NB4 (cell line): Measurements from ENCODE around the gene AGT.

Source experiments
- CTCF ChIP-seq: IDR thresholded peaks from one replicate; pipeline ENCODE4 v1.5.1; 2012; ENCODE audit warnings: low read depth, low read length
- MAX ChIP-seq: IDR thresholded peaks from 2 replicates; pipeline ENCODE4 v1.6.1; 2011; ENCODE audit warnings: low read depth, low read length
- POLR2A ChIP-seq: IDR thresholded peaks from 2 replicates; pipeline ENCODE4 v1.6.1; 2011; ENCODE audit warnings: mild to moderate bottlenecking; ENCODE audit not compliant: insufficient read length; ENCODE audit errors: extremely low read depth

GRCh38 chr1:230753191-230753585 lies 39.3 kb upstream of the AGT start:
- TF ChIP-seq POLR2A = no peak
- TF ChIP-seq CTCF = no peak
- no peak for TF ChIP-seq MAX
